ENCODE results near the gene IGBP1. TPM values are rescaled to one million over a fixed set of nuclear protein-coding genes. Genes with fewer than 3 reads are reported as not detected.
A peak's percentile ranks its signal among the peaks of the same experiment; 100 is the strongest.
"Not testable (repeated sequence)": the region's sequence is repeated elsewhere in the genome, so short reads cannot be mapped to it uniquely, and the experiment has no call there.

The IGBP1 gene
- total and polyA plus RNA-seq, 5 donors from 2014 or later, result 64.0 to 91.3 (median 81.0) TPM

GRCh38 chrX:70190225-70190624, 57.0 kb downstream of the IGBP1 start:
- no peaks in the 10 kb centered on the region for H3K9me3 ChIP-seq (ENCODE audit: control insufficient read depth in 2 of 2, low read length in 2 of 2)
- no peaks in the 10 kb centered on the region for H3K4me1 Mint-ChIP-seq
- DNase-seq (no peak), ATAC-seq (ENCODE audit: low read depth in 2 of 2) (no peak)
- peaks cover 0 to 5% (median 0%) of the 10 kb centered on the region in 7 donors for H3K9me3 Mint-ChIP-seq
- no peaks in the 10 kb centered on the region for H3K27me3 ChIP-seq (ENCODE audit: control insufficient read depth, insufficient read depth, low read length)
- no peak overlapping the region for H3K27ac ChIP-seq (ENCODE audit: insufficient read depth, low read length, poor library complexity, severe bottlenecking)
- H3K4me1 ChIP-seq (ENCODE audit: control insufficient read depth, insufficient read depth, low read length, poor library complexity, severe bottlenecking), result no peaks in the 10 kb centered on the region
- no peak overlapping the region for H3K4me3 ChIP-seq (ENCODE audit: low read depth, low read length)
- no peaks in the 10 kb centered on the region for H3K36me3 Mint-ChIP-seq
- no peak overlapping the region for H3K4me3 Mint-ChIP-seq
- no peak overlapping the region for H3K27ac Mint-ChIP-seq
- peaks cover 16% of the 10 kb centered on the region for H3K27me3 Mint-ChIP-seq
- no peaks in the 10 kb centered on the region for H3K36me3 ChIP-seq (ENCODE audit: control insufficient read depth, insufficient read depth, low read length)

DNA sequence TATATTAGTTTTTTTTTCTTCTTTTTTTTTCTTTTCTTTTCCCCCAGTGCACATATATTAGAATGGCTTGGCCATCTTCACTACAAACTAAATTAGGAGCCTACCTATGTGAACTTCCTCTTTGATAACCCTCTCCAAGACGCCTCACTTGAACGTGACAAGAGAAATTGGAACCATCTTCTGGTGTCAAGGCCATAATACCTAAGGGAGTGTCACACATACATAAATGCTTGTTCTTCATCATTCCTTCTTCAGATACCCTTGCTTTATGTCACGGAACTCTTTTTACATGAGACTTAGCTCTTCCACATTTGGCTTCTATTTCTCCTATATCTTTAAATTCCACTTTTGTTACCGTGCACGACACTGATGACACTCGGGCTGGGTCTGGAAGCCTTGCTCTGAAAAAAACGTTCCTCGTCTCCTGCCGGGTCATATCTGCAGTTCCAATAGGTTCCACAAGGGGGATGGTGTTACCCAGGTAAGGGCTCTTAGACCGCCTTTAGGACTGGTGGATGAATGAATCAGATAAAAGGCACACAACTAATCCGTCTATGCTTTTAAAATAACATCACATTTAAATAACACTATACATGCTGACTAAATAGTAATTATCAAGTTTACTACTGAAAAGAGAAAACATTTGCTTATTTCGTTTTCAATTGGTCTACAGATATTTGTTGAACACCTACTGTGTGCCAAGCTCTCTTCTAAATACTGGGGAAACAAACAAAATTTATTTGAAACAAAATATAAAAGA, 63.9 kb downstream of the IGBP1 start:
- no peaks in the 10 kb centered on the region for H3K36me3 ChIP-seq (ENCODE audit: control insufficient read depth, insufficient read depth, low read length)
- ATAC-seq (ENCODE audit: low read depth in 2 of 2) (peak; percentile 77 to 81), DNase-seq (peak; percentile 37 to 74 (median 66))
- no peaks in the 10 kb centered on the region for H3K9me3 ChIP-seq (ENCODE audit: control insufficient read depth in 2 of 2, low read length in 2 of 2)
- H3K4me1 ChIP-seq (ENCODE audit: control insufficient read depth, insufficient read depth, low read length, poor library complexity, severe bottlenecking), result no peaks in the 10 kb centered on the region
- Mint-ChIP-seq H3K27me3 (peaks cover 18% of the 10 kb centered on the region), H3K4me3 (no peak overlapping the region), H3K4me1 (peaks cover 0 to 6% (median 3%) of the 10 kb centered on the region in 4 donors), H3K9me3 (peaks cover 0 to 2% (median 0%) of the 10 kb centered on the region in 7 donors), H3K27ac (no peak overlapping the region), H3K36me3 (no peaks in the 10 kb centered on the region)
- H3K27me3 ChIP-seq (ENCODE audit: control insufficient read depth, insufficient read depth, low read length), result no peaks in the 10 kb centered on the region
- H3K4me3 ChIP-seq (ENCODE audit: low read depth, low read length), result no peak overlapping the region
- no peak overlapping the region for H3K27ac ChIP-seq (ENCODE audit: insufficient read depth, low read length, poor library complexity, severe bottlenecking)

DNA sequence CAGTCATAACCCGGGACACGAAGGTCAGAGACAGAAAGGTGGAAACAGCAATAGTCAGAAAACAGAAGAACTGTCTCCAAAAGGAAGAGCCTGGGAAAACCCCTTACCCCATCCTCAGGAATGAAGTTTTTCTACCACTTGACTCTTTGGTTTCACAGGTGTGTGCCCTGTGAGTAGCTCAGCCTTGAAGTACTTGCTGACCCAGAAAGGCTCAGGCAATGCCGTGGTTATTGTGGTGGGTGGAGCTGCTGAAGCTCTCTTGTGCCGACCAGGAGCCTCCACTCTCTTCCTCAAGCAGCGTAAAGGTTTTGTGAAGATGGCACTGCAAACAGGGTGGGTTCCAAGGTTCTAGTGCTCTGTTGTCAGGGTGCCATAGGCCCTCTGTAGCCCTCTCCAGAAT, 68.5 kb downstream of the IGBP1 start:
- Histone ChIP-seq H3K4me1 (ENCODE audit: control insufficient read depth, insufficient read depth, low read length, poor library complexity, severe bottlenecking) (no peaks in the 10 kb centered on the region), H3K4me3 (ENCODE audit: low read depth, low read length) (no peak overlapping the region), H3K27me3 (ENCODE audit: control insufficient read depth, insufficient read depth, low read length) (no peaks in the 10 kb centered on the region), H3K36me3 (ENCODE audit: control insufficient read depth, insufficient read depth, low read length) (no peaks in the 10 kb centered on the region), H3K27ac (ENCODE audit: insufficient read depth, low read length, poor library complexity, severe bottlenecking) (no peak overlapping the region), H3K9me3 (ENCODE audit: control insufficient read depth in 2 of 2, low read length in 2 of 2) (no peaks in the 10 kb centered on the region)
- Mint-ChIP-seq H3K4me3 (no peak overlapping the region), H3K27ac (no peak overlapping the region), H3K9me3 (peaks cover 0 to 2% (median 0%) of the 10 kb centered on the region in 7 donors), H3K27me3 (peaks cover 24% of the 10 kb centered on the region), H3K36me3 (no peaks in the 10 kb centered on the region), H3K4me1 (peaks cover 0 to 6% (median 3%) of the 10 kb centered on the region in 4 donors)
- no peak for DNase-seq
- no peak for ATAC-seq (ENCODE audit: low read depth in 2 of 2)

DNA sequence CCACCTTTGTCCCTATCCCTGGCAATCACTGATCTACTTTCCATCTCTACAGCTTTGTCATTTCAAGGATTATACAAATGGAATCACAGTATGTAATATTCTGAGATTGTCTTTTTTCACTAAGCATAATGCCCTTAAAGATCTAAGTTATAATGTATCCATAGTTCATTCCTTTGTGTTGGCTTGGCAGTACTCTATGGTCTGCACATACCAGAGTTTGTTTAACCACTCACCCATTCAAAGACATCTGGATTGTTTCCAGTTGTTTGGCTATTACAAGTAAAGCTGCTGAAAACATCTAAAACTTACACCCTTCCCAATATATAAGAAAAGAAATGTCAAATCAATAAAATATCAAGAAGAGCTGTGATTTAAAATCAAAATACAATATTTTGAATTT, 75.2 kb downstream of the IGBP1 start:
- H3K27ac Mint-ChIP-seq, result no peak overlapping the region
- Histone ChIP-seq H3K36me3 (ENCODE audit: control insufficient read depth, insufficient read depth, low read length) (no peaks in the 10 kb centered on the region), H3K27me3 (ENCODE audit: control insufficient read depth, insufficient read depth, low read length) (no peaks in the 10 kb centered on the region), H3K27ac (ENCODE audit: insufficient read depth, low read length, poor library complexity, severe bottlenecking) (no peak overlapping the region), H3K4me3 (ENCODE audit: low read depth, low read length) (no peak overlapping the region), H3K4me1 (ENCODE audit: control insufficient read depth, insufficient read depth, low read length, poor library complexity, severe bottlenecking) (no peaks in the 10 kb centered on the region), H3K9me3 (ENCODE audit: control insufficient read depth in 2 of 2, low read length in 2 of 2) (no peaks in the 10 kb centered on the region)
- no peak overlapping the region for H3K4me3 Mint-ChIP-seq
- DNase-seq, result no peak
- H3K4me1 Mint-ChIP-seq, result no peaks in the 10 kb centered on the region
- no peak for ATAC-seq (ENCODE audit: low read depth in 2 of 2)
- H3K36me3 Mint-ChIP-seq, result no peaks in the 10 kb centered on the region
- H3K9me3 Mint-ChIP-seq, result peaks cover 0 to 2% (median 0%) of the 10 kb centered on the region in 7 donors
- peaks cover 6% of the 10 kb centered on the region for H3K27me3 Mint-ChIP-seq

- H3K27ac ChIP-seq (ENCODE audit: insufficient read depth, low read length, poor library complexity, severe bottlenecking); DNase-seq; H3K9me3 Mint-ChIP-seq; H3K9me3 ChIP-seq (ENCODE audit: control insufficient read depth in 2 of 2, low read length in 2 of 2); H3K27me3 Mint-ChIP-seq; H3K4me1 ChIP-seq (ENCODE audit: control insufficient read depth, insufficient read depth, low read length, poor library complexity, severe bottlenecking); H3K27ac Mint-ChIP-seq; H3K36me3 ChIP-seq (ENCODE audit: control insufficient read depth, insufficient read depth, low read length); ATAC-seq (ENCODE audit: low read depth in 2 of 2); H3K4me3 Mint-ChIP-seq; H3K4me1 Mint-ChIP-seq; H3K4me3 ChIP-seq (ENCODE audit: low read depth, low read length); H3K27me3 ChIP-seq (ENCODE audit: control insufficient read depth, insufficient read depth, low read length); H3K36me3 Mint-ChIP-seq: not testable (repeated sequence)
Observed at GRCh38 chrX:70209570-70209969, 76.3 kb downstream of the IGBP1 start.

Other genes starting within 250 kb of the IGBP1 start
- gene AWAT2, start 83.5 kb upstream of the IGBP1 start, total RNA-seq, result not detected
- not detected for gene AWAT2, start 83.5 kb upstream of the IGBP1 start, polyA plus RNA-seq
- gene OTUD6A, start 71.0 kb upstream of the IGBP1 start, total RNA-seq, result not detected
- gene OTUD6A, start 71.0 kb upstream of the IGBP1 start, polyA plus RNA-seq, result not detected
- not detected for gene DGAT2L6, start 44.0 kb downstream of the IGBP1 start, total RNA-seq
- gene DGAT2L6, start 44.0 kb downstream of the IGBP1 start, polyA plus RNA-seq, result not detected
- not detected for gene AWAT1, start 101.2 kb downstream of the IGBP1 start, total RNA-seq
- gene AWAT1, start 101.2 kb downstream of the IGBP1 start, polyA plus RNA-seq, result not detected
- gene P2RY4, start 126.8 kb downstream of the IGBP1 start, total RNA-seq, result 0.39 TPM
- not detected for gene P2RY4, start 126.8 kb downstream of the IGBP1 start, polyA plus RNA-seq
- not detected for gene ARR3, start 134.9 kb downstream of the IGBP1 start, total RNA-seq
- gene ARR3, start 134.9 kb downstream of the IGBP1 start, polyA plus RNA-seq, result not detected
- not detected for gene RAB41, start 148.7 kb downstream of the IGBP1 start, total RNA-seq
- gene RAB41, start 148.7 kb downstream of the IGBP1 start, polyA plus RNA-seq, result under 1 TPM in 1 of 4 donors, not detected in 3; 0.37 TPM
- gene PDZD11, start 156.5 kb downstream of the IGBP1 start, total RNA-seq, result 18.7 TPM
- 10 to 100 TPM; 53.7 to 84.3 (median 64.4) TPM for gene PDZD11, start 156.5 kb downstream of the IGBP1 start, polyA plus RNA-seq
- 0.42 TPM for gene KIF4A, start 156.7 kb downstream of the IGBP1 start, total RNA-seq
- gene KIF4A, start 156.7 kb downstream of the IGBP1 start, polyA plus RNA-seq, result 1 to 10 TPM in 1 of 4 donors, under 1 TPM in 3; 0.34 to 1.2 (median 0.55) TPM

Data from CD4-positive, CD25-positive, alpha-beta regulatory T cell (primary cell).